ENCODE data around the gene PRMT5.

- TF ChIP-seq POLR2A (IDR thresholded peaks at IDR 0.05) (no peak), CTCF (IDR thresholded peaks at IDR 0.05 in 8 of 11, conservative IDR thresholded peaks at IDR 0.05 in 3 of 11) (peak; percentile 79 to 97 (median 92)), POLR2AphosphoS5 (IDR thresholded peaks at IDR 0.05) (peak in 1 of 3 donors; percentile 68)
Measured at GRCh38 chr14:22872033-22872832, 56.9 kb downstream of the PRMT5 start.

Measured in spleen (tissue), 7 donors.